ENCODE results near the gene SUDS3. TPM values are rescaled to one million over a fixed set of nuclear protein-coding genes. Genes with fewer than 3 reads are reported as not detected.

SUDS3 gene
- total and polyA plus RNA-seq, 12 donors = 7.5 to 28.0 (median 21.6) TPM

- no peak overlapping the region for H3K4me3 ChIP-seq
- intact Hi-C loops (cut with DNase I) = loop anchor here in 1 of 10 donors (5.0 kb wide), 1 partner anchor 62 kb away; no protein-coding TSS in a partner anchor
- no peak for ATAC-seq
- peaks cover 0 to 51% (median 19%) of the 10 kb centered on the region in 9 donors for H3K4me1 ChIP-seq
- no peak for TF ChIP-seq CTCF (IDR thresholded peaks at IDR 0.05)
- no peak overlapping the region for H3K27ac ChIP-seq
- DNase-seq = no peak
- WGBS, 2 donors = 94% methylated on average over 4 of the region's 4 CpGs
- H3K9me3 ChIP-seq = no peaks in the 10 kb centered on the region
- H3K27me3 ChIP-seq = no peaks in the 10 kb centered on the region
- no peaks in the 10 kb centered on the region for H3K36me3 ChIP-seq
Measured at GRCh38 chr12:118368821-118369220, 7.5 kb upstream of the SUDS3 start.

- Histone ChIP-seq H3K9me3 (no peaks in the 10 kb centered on the region), H3K27me3 (no peaks in the 10 kb centered on the region), H3K36me3 (no peaks in the 10 kb centered on the region), H3K4me1 (peaks cover 0 to 53% (median 36%) of the 10 kb centered on the region in 9 donors), H3K27ac (peak overlapping the region in 2 of 10 donors; percentile 79 to 88), H3K4me3 (peak overlapping the region in 8 of 10 donors; percentile 56 to 96 (median 94))
- TF ChIP-seq CTCF (IDR thresholded peaks at IDR 0.05) = no peak
- no peak for ATAC-seq
- WGBS, 2 donors = 39 to 41% methylated on average over 3 of the region's 3 CpGs
- intact Hi-C loops (cut with DNase I) = loop anchor here in 7 of 10 donors (5.0 to 10.0 kb wide), 7 partner anchors 63 to 496 kb away; partner anchors contain the start of gene WSB2 (in 2 of the 7)
- DNase-seq = no peak
Measured at GRCh38 chr12:118370601-118371000, 5.8 kb upstream of the SUDS3 start.

GRCh38 chr12:118371321-118372282, 4.8 kb upstream of the SUDS3 start:
- 0 to 1% methylated on average over 47 to 60 of the region's 60 CpGs for WGBS, 2 donors

More at GRCh38 chr12:118371321-118372282, 4.8 kb upstream of the SUDS3 start:
- Histone ChIP-seq H3K27me3 (no peaks in the 10 kb centered on the region), H3K4me1 (peaks cover 0 to 57% (median 39%) of the 10 kb centered on the region in 9 donors), H3K27ac (peak overlapping the region in 9 of 10 donors; percentile 78 to 100 (median 92)), H3K4me3 (peak overlapping the region; percentile 56 to 98 (median 94)), H3K9me3 (no peaks in the 10 kb centered on the region), H3K36me3 (no peaks in the 10 kb centered on the region)
- TF ChIP-seq CTCF (IDR thresholded peaks at IDR 0.05) = no peak
- DNase-seq (peak; percentile 19 to 39), ATAC-seq (peak in 1 of 8 donors; percentile 7)
- intact Hi-C loops (cut with DNase I) = loop anchor here in 7 of 10 donors (5.0 to 10.0 kb wide), 7 partner anchors 64 to 497 kb away; partner anchors contain the start of gene WSB2 (in 2 of the 7)
